BJ (cell line): ENCODE results near the gene PHKB. TPM values are rescaled to one million over a fixed set of nuclear protein-coding genes. Genes with fewer than 3 reads are reported as not detected.
"Not testable (repeated sequence)": the region's sequence is repeated elsewhere in the genome, so short reads cannot be mapped to it uniquely, and the experiment has no call there.

Experiments used
- CTCF ChIA-PET: fragments of 350-600 bp; formaldehyde crosslinking; extraction: SDS; loops from one replicate; lab custom pipeline; 2021; ENCODE audit warnings: antibody characterized with exemption, inconsistent platforms; lab: Yijun Ruan, JAX
- POLR2A ChIA-PET: fragments of 300-600 bp; sonication (Branson Sonifier 250); formaldehyde crosslinking; extraction: SDS; loops from one replicate; lab custom pipeline; 2021; ENCODE audit warnings: antibody characterized with exemption; lab: Charles Lee
- DNase-seq: peaks from one replicate; pipeline ENCODE4 v3.0.0-alpha.2; 2011; ENCODE audit warnings: low read depth
- H3K27me3 ChIP-seq: 2 replicates; pipeline ENCODE4 v1.6.0; 2011; ENCODE audit warnings: low read length; ENCODE audit not compliant: control insufficient read depth, insufficient read depth
- H3K36me3 ChIP-seq: 2 replicates; pipeline ENCODE4 v1.5.1; 2011; ENCODE audit warnings: low read length; ENCODE audit not compliant: control insufficient read depth, insufficient read depth
- H3K4me3 ChIP-seq: 2 replicates; pipeline ENCODE4 v1.5.1; 2011; ENCODE audit warnings: low read depth, mild to moderate bottlenecking, control low read depth, low read length
- CTCF ChIP-seq: IDR thresholded peaks from 2 replicates; pipeline ENCODE4 v1.5.1; 2011; ENCODE audit warnings: low read depth, mild to moderate bottlenecking, control low read depth, inconsistent platforms, low read length, moderate library complexity; ENCODE audit not compliant: insufficient read depth
- polyA plus RNA-seq: library from polyadenylated mRNA; depleted of rRNA; stranded (reverse); fragments of >200 nt; gene quantifications from 2 replicates; pipeline ENCODE4 v1.2.3, GENCODE V29; 2011

The PHKB gene
- polyA plus RNA-seq, 1 experiment = 44.9 TPM

- TF ChIP-seq CTCF = no peak
- H3K4me3 ChIP-seq = no peak overlapping the region
- no peak for DNase-seq
- H3K27me3 ChIP-seq = no peaks in the 10 kb centered on the region
- ChIA-PET POLR2A (no interaction called here), CTCF (no interaction called here)
- no peaks in the 10 kb centered on the region for H3K36me3 ChIP-seq
Observed at GRCh38 chr16:47523342-47524006, 62.3 kb downstream of the PHKB start.

- CTCF ChIA-PET = interaction anchor here (0.8 kb wide), 1 partner anchor 17 kb away, joined by 4 read pairs; no protein-coding TSS in a partner anchor
- H3K4me3 ChIP-seq = no peak overlapping the region
- H3K27me3 ChIP-seq = no peaks in the 10 kb centered on the region
- POLR2A ChIA-PET = no interaction called here
- H3K36me3 ChIP-seq = no peaks in the 10 kb centered on the region
- TF ChIP-seq CTCF = no peak
- DNase-seq = no peak
Observed at GRCh38 chr16:47524007-47524405, 62.9 kb downstream of the PHKB start.

GRCh38 chr16:47528431-47528830 lies 67.3 kb downstream of the PHKB start:
- CTCF ChIA-PET = no interaction called here
- Histone ChIP-seq H3K36me3 (no peaks in the 10 kb centered on the region), H3K27me3 (no peaks in the 10 kb centered on the region), H3K4me3 (no peak overlapping the region)
- no peak for TF ChIP-seq CTCF
- no peak for DNase-seq
- POLR2A ChIA-PET = no interaction called here

GRCh38 chr16:47533744-47534292 lies 72.7 kb downstream of the PHKB start:
- ChIA-PET POLR2A (interaction anchor here (0.6 kb wide), 1 partner anchor 26 kb away, joined by 3 read pairs; no protein-coding TSS in a partner anchor), CTCF (no interaction called here)
- Histone ChIP-seq H3K36me3 (no peaks in the 10 kb centered on the region), H3K4me3 (no peak overlapping the region), H3K27me3 (no peaks in the 10 kb centered on the region)
- TF ChIP-seq CTCF = no peak
- no peak for DNase-seq

GRCh38 chr16:47538472-47538871 lies 77.3 kb downstream of the PHKB start:
- DNase-seq = no peak
- no peak for TF ChIP-seq CTCF
- CTCF ChIA-PET = no interaction called here
- H3K36me3 ChIP-seq = no peaks in the 10 kb centered on the region
- no peaks in the 10 kb centered on the region for H3K27me3 ChIP-seq
- POLR2A ChIA-PET = no interaction called here
- no peak overlapping the region for H3K4me3 ChIP-seq

GRCh38 chr16:47539707-47540670 lies 78.9 kb downstream of the PHKB start:
- H3K4me3 ChIP-seq, CTCF ChIA-PET, H3K36me3 ChIP-seq, POLR2A ChIA-PET, H3K27me3 ChIP-seq, DNase-seq: not testable (repeated sequence)

GRCh38 chr16:47541135-47541534 lies 80.0 kb downstream of the PHKB start:
- POLR2A ChIA-PET, H3K27me3 ChIP-seq, H3K4me3 ChIP-seq, CTCF ChIA-PET, DNase-seq, H3K36me3 ChIP-seq: not testable (repeated sequence)

- H3K36me3 ChIP-seq, CTCF ChIA-PET, DNase-seq, H3K27me3 ChIP-seq, H3K4me3 ChIP-seq, POLR2A ChIA-PET: not testable (repeated sequence)
Observed at GRCh38 chr16:47544255-47544654, 83.1 kb downstream of the PHKB start.
